Measurements from ENCODE around the gene HYDIN.

DNA sequence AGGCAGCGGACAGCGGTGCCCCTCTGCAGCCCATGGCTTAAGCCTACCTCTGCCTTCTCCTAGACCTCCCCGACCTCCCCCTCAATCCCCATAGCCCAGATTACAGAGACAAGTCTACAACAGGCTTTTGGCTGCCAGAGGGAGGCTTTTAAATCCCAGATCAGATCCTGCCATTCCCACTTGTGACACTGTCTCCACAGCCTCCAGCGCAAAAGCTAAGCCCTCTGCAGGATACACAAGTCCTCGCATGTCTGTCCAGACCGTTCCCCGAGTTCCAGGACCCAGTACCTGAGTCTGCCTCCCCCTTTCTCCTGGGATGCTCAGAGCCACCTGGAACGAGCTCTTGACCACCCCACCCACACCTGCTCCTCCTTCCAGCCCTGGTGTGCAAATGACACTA is 460.8 kb downstream of the HYDIN start:
- TF ChIP-seq POLR2A (IDR thresholded peaks at IDR 0.05; ENCODE audit: low read length) (no peak), FOSL2 (IDR thresholded peaks at IDR 0.05) (no peak), FOSL2 (CRISPR knock-in tag; IDR thresholded peaks at IDR 0.05) (no peak)

Measured in A549 (cell line).